AG20443 (cell line): ENCODE data around the gene GPR179.
"Not testable (repeated sequence)": the region's sequence is repeated elsewhere in the genome, so short reads cannot be mapped to it uniquely, and the experiment has no call there.

Source experiments
- DNase-seq: peaks from one replicate; pipeline ENCODE4 v3.0.0; 2012; ENCODE audit warnings: low spot score, mixed read lengths

GPR179 gene

GRCh38 chr17:38322156-38322779 lies 21.5 kb downstream of the GPR179 start:
- DNase-seq, result peak; percentile 83

- DNase-seq, result no peak
Measured at GRCh38 chr17:38320482-38320881, 23.3 kb downstream of the GPR179 start.

GRCh38 chr17:38317081-38317480 lies 26.7 kb downstream of the GPR179 start:
- no peak for DNase-seq

GRCh38 chr17:38315497-38315896 lies 28.3 kb downstream of the GPR179 start:
- no peak for DNase-seq

GRCh38 chr17:38296834-38297517 lies 46.8 kb downstream of the GPR179 start, which contains the start of gene MRPL45:
Gene MRPL45 (plus strand): TSS chr17:38297168. CDS start chr17:38297184, 16 bp downstream.
- DNase-seq, result peak; percentile 97

- DNase-seq, result peak; percentile 1
Measured at GRCh38 chr17:38295602-38296365, 48.0 kb downstream of the GPR179 start.

- not testable (repeated sequence) for DNase-seq
Measured at GRCh38 chr17:38289760-38290159, 54.0 kb downstream of the GPR179 start.

- DNase-seq, result not testable (repeated sequence)
Measured at GRCh38 chr17:38288217-38288827, 55.4 kb downstream of the GPR179 start.

GRCh38 chr17:38286501-38287091 lies 57.2 kb downstream of the GPR179 start:
- DNase-seq, result not testable (repeated sequence)

- DNase-seq, result not testable (repeated sequence)
Measured at GRCh38 chr17:38285994-38286393, 57.8 kb downstream of the GPR179 start.
